Right ventricle myocardium inferior (tissue), 1 donor: ENCODE measurements around the gene MPL. TPM values are rescaled to one million over a fixed set of nuclear protein-coding genes. Genes with fewer than 3 reads are reported as not detected.

Source experiments
- ATAC-seq: fragments of 200-7000 bp; cut with Tn5 transposase; one replicate; pipeline ENCODE4 v1.9.1; 2020; ENCODE audit warnings: mild to moderate bottlenecking, moderate library complexity
- DNase-seq: peaks from one replicate; pipeline ENCODE4 v3.0.0; 2021; ENCODE audit errors: missing footprints
- intact Hi-C: fragments of 100-400 bp; cut with DNase I; formaldehyde crosslinking; loops from one replicate; pipeline ENCODE4 v1.11.0; 2022
- long read RNA-seq: library from polyadenylated mRNA; unstranded; transcript quantifications from one replicate; pipeline ENCODE4 v2.0.0, GENCODE V29; 2021
- total RNA-seq: library from RNA; stranded (reverse); fragmentation: NEBNext Ultra II Directional; extraction: Animal tissue kit (Norgen Biotek cat#: 25700); gene quantifications from one replicate; pipeline ENCODE4 v1.2.1, GENCODE V29; 2021
- donor health status: DM: no; HTN: yes; CAD: no; lungs with severe emphysema.

MPL gene
- total RNA-seq, result 0.73 TPM
- long read RNA-seq, result 0 reads

DNA sequence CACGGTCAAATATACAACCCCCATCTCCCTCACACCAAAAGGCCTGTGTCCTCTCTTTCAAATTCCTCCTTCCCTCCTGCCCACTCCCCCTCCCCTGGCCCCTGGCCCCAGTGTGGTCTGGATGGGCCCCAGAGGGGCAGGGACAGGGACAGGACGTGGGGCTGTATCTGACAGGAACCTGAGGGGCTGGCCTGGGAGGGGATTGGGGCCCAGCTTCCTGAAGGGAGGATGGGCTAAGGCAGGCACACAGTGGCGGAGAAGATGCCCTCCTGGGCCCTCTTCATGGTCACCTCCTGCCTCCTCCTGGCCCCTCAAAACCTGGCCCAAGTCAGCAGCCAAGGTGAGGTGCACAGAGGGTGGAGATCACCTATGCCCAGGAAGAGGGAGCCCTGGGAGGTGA is at the start of gene MPL:
MPL (plus strand) TSS at position 231 of the 400 bp plus-strand sequence; CDS start at position 262, 31 bp downstream.
- intact Hi-C loops, result no loop called here
- DNase-seq (no peak), ATAC-seq (no peak)

- DNase-seq (no peak), ATAC-seq (no peak)
- intact Hi-C loops, result no loop called here
These were observed 49.4 kb upstream of the MPL start for GRCh38 chr1:43288058-43288784.

- DNase-seq (no peak), ATAC-seq (no peak)
- intact Hi-C loops, result no loop called here
These were observed 48.6 kb upstream of the MPL start for GRCh38 chr1:43288785-43289706.

DNA sequence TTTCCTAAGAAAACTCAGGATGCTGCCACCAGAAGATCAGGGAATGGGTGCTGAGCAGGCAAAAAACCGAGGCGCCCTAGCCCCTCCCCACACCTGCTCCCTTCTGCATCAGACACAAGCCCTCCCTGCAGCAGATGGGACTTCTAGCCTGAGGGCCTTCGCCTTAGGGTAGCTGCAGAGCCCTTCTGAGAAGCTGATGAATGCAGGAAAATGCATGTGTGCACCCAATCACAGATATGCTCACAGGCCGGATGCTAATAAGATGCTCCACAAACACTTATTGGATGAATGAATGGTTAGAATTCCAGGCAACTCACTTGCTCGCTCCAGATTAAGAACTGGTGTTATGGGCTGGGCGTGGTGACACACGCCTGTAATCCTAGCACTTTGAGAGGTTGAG is 45.4 kb upstream of the MPL start:
- intact Hi-C loops, result no loop called here
- ATAC-seq (no peak), DNase-seq (no peak)

- DNase-seq (no peak), ATAC-seq (no peak)
- intact Hi-C loops, result no loop called here
These were observed 44.9 kb upstream of the MPL start for GRCh38 chr1:43292679-43293078.

- ATAC-seq (no peak), DNase-seq (no peak)
- intact Hi-C loops, result no loop called here
These were observed 44.4 kb upstream of the MPL start for GRCh38 chr1:43293176-43293575.

DNA sequence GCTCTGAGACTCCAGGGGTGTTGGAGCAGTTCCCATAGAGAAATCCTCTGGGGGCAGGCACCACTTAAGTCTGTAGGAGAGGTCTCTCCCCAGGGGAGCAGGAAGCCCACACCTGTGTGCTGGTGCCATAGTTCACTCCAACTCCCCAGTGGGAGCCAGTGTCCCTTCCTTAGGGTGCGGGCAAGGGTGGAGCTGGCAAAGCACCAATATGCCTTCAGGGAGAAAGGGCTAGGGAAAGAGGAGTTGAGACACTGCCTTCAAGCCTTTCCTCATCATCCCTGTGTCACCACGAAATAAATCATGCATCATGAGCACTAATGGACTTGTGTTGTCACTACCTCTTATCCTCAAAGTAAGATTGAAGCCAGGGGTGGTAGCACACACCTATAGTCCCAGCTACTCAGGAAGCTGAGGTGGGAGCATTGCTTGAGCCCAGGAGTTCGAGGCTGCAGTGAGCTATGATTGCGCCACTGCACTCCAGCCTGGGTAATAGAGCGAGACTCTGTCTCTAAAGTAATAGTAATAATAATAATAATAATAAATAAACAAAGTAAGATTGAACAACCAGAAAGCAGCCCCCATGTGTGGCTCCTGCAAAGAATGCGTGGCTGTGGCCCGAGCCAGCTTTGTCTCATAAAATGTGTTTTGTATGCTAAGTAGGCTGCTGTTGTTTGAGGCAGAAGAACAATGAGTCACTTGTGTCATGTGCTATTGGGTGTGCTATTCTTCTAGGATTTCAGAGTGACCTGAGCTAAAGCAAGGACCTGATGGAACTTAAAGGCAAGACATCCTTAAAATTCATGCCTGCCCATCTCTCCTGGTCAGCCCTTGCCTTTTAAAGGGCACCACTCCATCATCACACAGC is 43.5 kb upstream of the MPL start:
- DNase-seq (no peak), ATAC-seq (no peak)
- intact Hi-C loops, result no loop called here

DNA sequence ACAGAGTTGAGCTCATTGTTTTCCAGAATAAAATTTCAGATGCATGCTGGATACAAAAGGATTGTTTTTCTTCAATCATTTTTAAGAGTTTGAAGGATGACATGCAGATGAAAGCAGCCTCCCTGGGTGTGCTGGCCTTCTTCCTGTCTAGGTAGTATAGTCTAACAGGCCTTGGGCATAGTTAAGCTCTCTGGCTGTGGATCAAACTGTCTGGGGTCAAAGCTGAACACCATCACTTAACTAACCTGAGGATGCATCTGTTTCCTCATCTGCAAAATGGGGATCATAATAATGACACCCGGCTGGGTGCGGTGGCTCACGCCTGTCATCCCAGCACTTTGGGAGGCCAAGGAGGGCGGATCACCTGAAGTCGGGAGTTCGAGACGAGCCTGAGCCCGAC is 42.9 kb upstream of the MPL start:
- intact Hi-C loops, result no loop called here
- ATAC-seq (no peak), DNase-seq (no peak)

- no peak for DNase-seq
- intact Hi-C loops, result no loop called here
- ATAC-seq, result no peak
These were observed 41.4 kb upstream of the MPL start for GRCh38 chr1:43296207-43296606.

DNA sequence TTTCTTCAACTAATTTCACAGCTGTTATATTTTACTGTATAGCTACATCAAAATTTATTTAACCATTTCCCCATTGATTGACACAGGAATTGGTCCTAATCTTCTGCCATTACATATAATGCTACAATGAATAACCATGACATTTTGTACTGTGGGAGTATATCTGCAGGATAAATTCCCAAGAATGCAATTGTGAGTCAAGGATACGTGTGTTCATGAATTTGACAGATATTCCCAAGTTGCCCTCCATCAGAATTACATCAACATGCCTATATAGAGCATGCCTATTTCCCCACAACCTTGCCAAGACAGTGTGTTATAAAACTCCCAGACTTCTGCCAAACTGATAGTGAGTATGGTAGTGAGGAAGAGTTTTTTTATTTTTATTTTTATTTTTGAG is 39.6 kb upstream of the MPL start:
- no peak for ATAC-seq

GRCh38 chr1:43299101-43299500 is 38.5 kb upstream of the MPL start:
- no peak for DNase-seq
- ATAC-seq, result no peak
- intact Hi-C loops, result no loop called here

More for the DNA sequence above, 39.6 kb upstream of the MPL start:
- intact Hi-C loops, result no loop called here
- no peak for DNase-seq

DNA sequence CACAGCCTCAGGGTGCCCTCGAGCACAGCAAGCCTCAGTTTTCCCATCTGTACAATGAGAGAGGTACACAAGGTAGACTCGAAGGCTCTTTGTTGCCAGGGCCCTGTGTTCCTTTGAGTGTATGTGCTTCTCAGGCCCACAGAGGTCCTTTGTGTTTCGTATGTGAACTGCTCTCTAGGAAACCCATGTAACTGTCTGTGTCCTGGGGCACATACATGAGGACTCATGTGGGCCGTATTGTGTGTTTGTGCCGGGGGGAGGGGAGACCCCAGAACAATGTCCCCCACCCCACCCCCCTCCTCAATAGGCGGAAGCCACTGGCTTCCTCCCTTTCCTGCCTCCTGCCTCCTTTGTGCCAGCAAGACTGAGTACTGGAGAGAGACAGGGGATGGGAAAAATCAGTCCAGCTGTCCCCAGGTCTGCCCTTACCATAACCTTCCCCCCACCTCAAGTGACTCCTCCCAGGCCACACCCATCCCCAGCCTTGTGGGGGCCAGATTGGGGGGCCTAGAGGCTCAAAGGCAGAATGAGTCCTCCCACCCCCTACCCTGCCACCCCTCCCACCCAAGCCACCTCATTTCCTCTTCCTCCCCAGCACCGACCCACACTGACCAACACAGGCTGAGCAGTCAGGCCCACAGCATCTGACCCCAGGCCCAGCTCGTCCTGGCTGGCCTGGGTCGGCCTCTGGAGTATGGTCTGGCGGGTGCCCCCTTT is 37.1 kb upstream of the MPL start, which contains the start of gene TIE1:
TIE1 (plus strand) TSS at position 605 of the 717 bp plus-strand sequence; CDS start at position 695, 90 bp downstream.
- intact Hi-C loops, result loop anchor here (5.0 kb wide), 1 partner anchor 67 kb away; the partner anchor contains the start of gene ELOVL1
- DNase-seq, result no peak
- ATAC-seq, result peak; percentile 47

GRCh38 chr1:43302201-43302600 is 35.4 kb upstream of the MPL start:
- intact Hi-C loops, result loop anchor here (2.0 to 5.0 kb wide), 2 partner anchors 63 to 65 kb away; partner anchors contain the start of gene ELOVL1
- ATAC-seq (no peak), DNase-seq (no peak)

GRCh38 chr1:43302721-43303470 is 34.7 kb upstream of the MPL start:
- DNase-seq (no peak), ATAC-seq (no peak)
- intact Hi-C loops, result loop anchor here (2.0 to 5.0 kb wide), 2 partner anchors 64 kb away; partner anchors contain the start of gene ELOVL1

GRCh38 chr1:43303471-43304313 is 33.9 kb upstream of the MPL start:
- DNase-seq (no peak), ATAC-seq (no peak)
- intact Hi-C loops, result loop anchor here (2.0 to 5.0 kb wide), 2 partner anchors 64 to 65 kb away; partner anchors contain the start of gene ELOVL1

DNA sequence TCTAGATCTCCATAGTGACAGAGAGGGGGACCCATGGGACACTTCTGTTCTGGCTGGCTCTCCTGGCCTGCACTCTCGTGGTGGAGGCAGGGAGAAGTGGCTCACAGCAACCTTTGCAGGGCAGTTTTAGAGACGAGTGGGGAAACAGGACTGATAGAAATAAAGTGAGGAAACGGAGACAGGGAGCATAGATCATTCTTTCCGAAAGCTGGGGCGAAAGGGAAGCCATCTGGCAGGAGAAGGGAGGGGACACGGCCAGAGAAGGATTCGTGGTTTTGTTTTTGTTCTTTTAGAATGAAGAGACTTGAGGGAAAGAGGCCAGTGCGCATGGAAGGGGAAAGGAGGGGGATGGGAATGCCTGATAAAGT is 33.3 kb upstream of the MPL start:
- intact Hi-C loops, result loop anchor here (5.0 kb wide), 1 partner anchor 63 kb away; the partner anchor contains the start of gene ELOVL1

More for the DNA sequence above, 33.3 kb upstream of the MPL start:
- DNase-seq (no peak), ATAC-seq (no peak)
